ENCODE data around the gene CCT6A.
A peak's percentile ranks its signal among the peaks of the same experiment; 100 is the strongest.
"Not testable (repeated sequence)": the region's sequence is repeated elsewhere in the genome, so short reads cannot be mapped to it uniquely, and the experiment has no call there.

The CCT6A gene

DNA sequence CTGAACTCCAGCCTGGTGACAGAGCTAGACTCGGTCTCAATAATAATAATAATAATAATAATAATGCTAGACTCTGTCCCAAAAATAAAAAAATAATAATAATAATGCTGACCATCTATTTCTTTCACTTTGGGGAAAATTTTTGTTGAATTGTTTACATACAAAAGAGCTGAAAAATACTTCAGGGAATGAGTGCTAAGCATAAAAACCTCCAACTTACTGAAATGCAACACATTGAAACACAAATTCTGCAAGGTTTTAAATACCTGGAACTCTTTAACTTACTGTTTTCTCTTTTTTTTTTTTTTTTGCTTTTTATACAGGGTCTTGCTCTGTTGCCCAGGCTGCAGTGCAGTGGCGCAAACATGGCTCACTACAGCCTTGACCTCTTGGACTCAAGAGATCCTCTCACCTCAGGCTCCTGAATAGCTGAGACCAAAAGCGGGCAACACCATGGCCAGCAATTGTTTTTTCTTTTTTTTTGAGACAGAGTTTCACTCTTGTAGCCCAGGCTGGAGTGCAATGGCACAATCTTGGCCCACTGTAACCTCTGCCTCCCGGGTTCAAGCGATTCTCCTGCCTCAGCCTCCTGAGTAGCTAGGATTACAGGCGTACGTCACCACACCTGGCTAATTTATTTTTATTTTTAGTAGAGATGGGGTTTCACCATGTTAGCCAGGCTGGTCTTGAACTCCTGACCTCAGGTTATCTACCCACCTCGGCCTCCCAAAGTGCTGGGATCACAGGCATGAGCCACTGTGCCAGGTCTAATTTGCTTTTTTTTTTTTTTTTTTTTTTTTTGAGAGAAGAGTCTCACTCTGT is 46.8 kb downstream of the CCT6A start:
- DNase-seq (ENCODE audit: low spot score), result not testable (repeated sequence)

DNA sequence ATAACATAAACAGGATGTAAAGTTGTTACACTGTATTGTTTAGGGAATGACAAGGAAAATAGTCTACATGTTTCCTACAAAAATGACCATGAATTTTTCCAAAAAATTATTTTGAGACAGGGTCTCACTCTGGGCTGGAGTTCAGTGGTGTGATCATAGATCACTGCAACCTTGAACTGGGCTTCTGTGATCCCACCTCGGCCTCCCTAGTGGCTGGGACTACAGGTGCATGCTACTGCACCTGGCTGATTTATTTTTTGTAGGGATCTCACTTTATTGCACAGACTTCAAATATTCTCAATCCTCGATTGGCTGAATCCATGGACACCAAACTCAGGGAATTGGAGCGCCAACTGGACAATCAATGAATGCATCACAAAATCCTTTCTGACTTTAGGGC is 48.1 kb downstream of the CCT6A start:
- no peak for DNase-seq (ENCODE audit: low spot score)

DNA sequence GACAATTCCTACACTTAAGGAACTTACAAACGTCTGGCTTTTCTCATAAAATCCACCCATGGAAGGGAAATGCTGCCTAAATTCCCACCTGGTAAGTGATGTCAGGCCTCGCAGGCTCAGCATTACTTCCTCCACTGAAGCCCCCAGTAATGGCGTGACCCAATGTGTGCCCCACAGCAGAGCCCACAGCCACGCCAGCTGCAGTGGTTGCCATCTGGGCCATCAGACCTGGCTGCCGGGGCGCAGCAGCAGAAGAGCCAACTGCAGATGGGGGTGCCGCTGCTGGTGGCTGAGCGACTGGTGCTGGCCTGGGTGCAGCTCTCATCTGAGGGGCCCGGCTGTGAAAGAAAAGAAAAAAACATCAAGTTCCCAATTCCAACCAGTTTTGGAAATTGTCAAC is 52.6 kb downstream of the CCT6A start:
- not testable (repeated sequence) for DNase-seq (ENCODE audit: low spot score)

DNA sequence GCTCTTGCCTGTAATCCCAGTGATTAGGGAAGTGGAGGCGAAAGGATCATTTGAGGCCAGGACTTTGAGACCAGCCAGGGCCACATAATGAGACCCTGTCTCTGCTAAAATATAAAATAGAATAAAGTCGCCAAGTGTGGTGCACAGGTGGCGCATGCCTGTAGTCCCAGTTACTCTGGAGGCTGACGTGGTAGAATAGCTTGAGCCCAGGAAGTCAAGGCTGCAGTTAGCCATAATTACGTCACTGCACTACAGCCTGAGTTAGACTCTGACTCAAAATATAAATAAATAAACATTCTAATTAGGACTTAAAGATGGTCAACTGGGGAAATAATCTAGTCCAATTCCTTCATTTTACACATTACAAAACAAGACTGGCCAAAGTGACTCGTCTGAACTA is 53.9 kb downstream of the CCT6A start:
- DNase-seq (ENCODE audit: low spot score), result no peak

DNA sequence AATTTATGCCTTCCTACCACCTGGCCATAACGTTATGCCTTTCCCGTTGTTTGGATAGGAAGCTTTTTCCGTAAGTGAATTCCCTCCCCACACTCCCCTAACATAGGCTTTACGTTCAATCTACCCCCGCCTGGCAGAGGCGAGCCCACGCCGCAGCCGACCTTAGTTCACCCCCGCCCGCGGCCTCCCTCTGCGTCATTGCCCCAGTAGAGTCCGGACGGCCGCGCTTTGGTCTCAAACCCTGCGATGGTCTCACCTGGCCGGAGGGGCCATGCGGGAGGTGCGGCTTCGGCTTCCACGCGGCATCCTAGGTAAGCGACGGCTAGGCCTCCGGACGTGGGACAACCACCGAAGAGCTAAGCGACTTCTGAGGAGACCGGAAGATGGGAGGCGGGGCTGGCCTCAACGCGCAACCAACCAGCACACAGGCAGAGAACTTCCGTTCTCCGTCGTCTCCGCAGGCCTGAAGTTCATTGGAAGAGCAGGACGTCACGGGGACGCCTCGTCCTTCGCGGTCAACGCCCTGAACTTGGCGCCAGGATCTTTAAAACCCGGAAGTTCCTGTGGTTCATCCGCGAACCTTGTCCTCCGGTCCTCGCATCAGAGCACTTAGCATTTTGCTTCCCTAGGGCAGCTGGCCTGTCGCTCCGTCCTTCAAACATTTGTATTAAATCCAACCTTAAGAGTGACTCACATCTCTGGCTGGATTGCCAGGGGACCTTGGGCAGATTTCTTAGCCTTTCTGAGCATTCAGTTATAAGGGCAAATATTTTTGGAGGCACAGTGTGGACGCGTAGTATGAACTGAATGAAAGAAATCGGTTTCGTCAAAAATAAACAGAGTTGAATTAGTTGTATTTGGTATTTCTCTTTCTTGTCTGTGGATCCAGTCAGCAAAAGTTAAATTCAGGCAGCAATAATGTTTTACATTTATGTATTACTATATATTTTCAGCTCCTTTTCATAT is 54.8 kb downstream of the CCT6A start, which contains the start of gene CHCHD2:
TSS of gene CHCHD2 (minus strand) at position 369 of the 966 bp plus-strand sequence. CDS start at position 306, 63 bp downstream.
- peak; percentile 97 for DNase-seq (ENCODE audit: low spot score)

DNA sequence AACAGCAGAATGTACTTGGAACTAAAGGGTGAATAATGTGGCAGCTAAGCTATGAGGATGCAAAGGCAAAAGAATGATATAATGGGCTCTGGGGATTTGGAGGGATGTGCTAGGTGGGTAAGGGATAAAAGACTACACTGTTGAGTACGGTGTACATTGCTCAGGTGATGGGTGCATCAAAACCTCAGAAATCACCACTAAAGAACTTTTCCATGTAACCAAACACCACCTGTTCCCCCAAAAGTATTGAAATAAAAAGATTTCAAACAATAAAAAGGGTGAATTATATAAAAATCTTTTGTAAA is 56.3 kb downstream of the CCT6A start:
- DNase-seq (ENCODE audit: low spot score), result no peak

DNA sequence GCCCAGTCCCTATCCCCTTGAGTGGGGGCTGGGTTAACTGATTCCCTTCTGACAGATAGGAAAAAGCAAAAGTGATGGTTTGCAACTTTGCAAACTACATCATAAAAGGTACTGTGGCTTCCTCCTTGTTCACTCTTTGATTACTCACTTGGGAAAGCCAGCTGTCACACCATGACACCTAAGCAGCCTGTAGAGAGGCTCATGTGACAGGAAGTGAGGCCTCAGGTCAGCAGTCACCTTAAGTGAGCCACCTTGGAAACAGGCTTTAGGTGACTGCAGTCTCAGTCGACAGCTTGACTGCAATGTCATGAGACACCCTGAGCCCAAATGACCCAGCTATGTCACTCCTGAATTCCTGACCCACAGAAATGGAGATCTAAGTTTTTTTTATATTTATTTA is 59.0 kb downstream of the CCT6A start:
- no peak for DNase-seq (ENCODE audit: low spot score)

GRCh38 chr7:56112244-56112643 is 60.7 kb downstream of the CCT6A start:
- not testable (repeated sequence) for DNase-seq (ENCODE audit: low spot score)

Data from HuH-7.5 (cell line).